ENCODE measurements around the gene CFAP157.

DNA sequence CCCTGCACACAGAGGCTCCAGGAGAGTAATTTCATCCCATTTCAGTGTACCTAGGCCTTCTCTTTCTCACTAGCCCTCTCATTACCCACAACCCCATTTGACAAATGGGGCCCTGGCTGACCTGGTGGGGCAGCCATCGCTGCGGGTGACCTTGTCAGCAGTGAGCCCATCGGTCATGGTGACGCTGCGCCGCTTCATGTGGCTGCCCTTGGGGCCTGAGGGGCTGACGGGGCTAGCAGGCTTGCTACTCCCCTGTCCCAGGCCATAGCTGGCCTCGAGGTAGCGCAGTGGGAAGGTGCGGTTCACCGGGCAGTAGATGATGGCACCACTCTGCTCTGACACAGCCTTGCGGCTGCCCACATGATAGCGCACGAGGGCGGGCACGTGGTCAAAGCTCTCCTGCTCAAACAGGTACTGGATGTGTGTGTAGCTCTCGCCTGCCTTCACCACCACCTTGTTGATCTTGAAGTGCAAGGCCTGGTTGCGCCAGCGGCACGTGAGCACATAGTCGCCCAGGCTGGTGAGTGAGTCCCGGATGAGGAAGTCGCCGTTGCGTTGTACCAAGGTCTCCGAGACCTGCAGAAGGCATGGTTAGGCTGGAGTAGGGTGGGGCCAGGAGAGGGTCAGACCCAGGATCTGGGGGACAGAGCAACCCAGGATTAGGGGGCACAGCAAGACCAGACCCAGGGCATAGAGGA lies 42.5 kb downstream of the CFAP157 start:
- TF ChIP-seq, protein P1, sequence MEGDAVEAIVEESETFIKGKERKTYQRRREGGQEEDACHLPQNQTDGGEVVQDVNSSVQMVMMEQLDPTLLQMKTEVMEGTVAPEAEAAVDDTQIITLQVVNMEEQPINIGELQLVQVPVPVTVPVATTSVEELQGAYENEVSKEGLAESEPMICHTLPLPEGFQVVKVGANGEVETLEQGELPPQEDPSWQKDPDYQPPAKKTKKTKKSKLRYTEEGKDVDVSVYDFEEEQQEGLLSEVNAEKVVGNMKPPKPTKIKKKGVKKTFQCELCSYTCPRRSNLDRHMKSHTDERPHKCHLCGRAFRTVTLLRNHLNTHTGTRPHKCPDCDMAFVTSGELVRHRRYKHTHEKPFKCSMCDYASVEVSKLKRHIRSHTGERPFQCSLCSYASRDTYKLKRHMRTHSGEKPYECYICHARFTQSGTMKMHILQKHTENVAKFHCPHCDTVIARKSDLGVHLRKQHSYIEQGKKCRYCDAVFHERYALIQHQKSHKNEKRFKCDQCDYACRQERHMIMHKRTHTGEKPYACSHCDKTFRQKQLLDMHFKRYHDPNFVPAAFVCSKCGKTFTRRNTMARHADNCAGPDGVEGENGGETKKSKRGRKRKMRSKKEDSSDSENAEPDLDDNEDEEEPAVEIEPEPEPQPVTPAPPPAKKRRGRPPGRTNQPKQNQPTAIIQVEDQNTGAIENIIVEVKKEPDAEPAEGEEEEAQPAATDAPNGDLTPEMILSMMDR (conservative IDR thresholded peaks at IDR 0.05) = no peak
- TF ChIP-seq EZH2 (IDR thresholded peaks at IDR 0.05; ENCODE audit: low read depth) = no peak
